Duodenal mucosa (tissue), 2 donors: Measurements from ENCODE around the gene FAM98A.
A peak's percentile ranks its signal among the peaks of the same experiment; 100 is the strongest.

Experiments used
- H3K27ac ChIP-seq: one replicate; pipeline ENCODE4 v1.7.0; 2013; ENCODE audit warnings: low read depth, low read length
- H3K27me3 ChIP-seq, 2 donors: one replicate each; pipeline ENCODE4 v1.7.0; 2013; ENCODE audit warnings: low read length in 2 of 2, control low read depth in 1 of 2; ENCODE audit not compliant: insufficient read depth in 2 of 2, control insufficient read depth in 1 of 2
- H3K36me3 ChIP-seq, 2 donors: one replicate each; pipeline ENCODE4 v1.7.0; 2013; ENCODE audit warnings: low read length in 2 of 2, control low read depth in 1 of 2; ENCODE audit not compliant: insufficient read depth in 2 of 2, control insufficient read depth in 1 of 2
- H3K4me1 ChIP-seq, 2 donors: one replicate each; pipeline ENCODE4 v1.7.0; 2013; ENCODE audit warnings: low read length in 2 of 2, control low read depth in 1 of 2; ENCODE audit not compliant: insufficient read depth in 2 of 2, control insufficient read depth in 1 of 2
- H3K4me3 ChIP-seq, 2 donors: one replicate each; pipeline ENCODE4 v1.7.0; 2013; ENCODE audit warnings: low read length in 2 of 2, low read depth in 1 of 2
- H3K9ac ChIP-seq, 2 donors: one replicate each; pipeline ENCODE4 v1.7.0; 2013; ENCODE audit warnings: low read length in 2 of 2, low read depth in 1 of 2
- H3K9me3 ChIP-seq, 2 donors: one replicate each; pipeline ENCODE4 v1.7.0; 2013; ENCODE audit warnings: low read length in 2 of 2, control low read depth in 1 of 2; ENCODE audit not compliant: control insufficient read depth in 1 of 2

Gene FAM98A

DNA sequence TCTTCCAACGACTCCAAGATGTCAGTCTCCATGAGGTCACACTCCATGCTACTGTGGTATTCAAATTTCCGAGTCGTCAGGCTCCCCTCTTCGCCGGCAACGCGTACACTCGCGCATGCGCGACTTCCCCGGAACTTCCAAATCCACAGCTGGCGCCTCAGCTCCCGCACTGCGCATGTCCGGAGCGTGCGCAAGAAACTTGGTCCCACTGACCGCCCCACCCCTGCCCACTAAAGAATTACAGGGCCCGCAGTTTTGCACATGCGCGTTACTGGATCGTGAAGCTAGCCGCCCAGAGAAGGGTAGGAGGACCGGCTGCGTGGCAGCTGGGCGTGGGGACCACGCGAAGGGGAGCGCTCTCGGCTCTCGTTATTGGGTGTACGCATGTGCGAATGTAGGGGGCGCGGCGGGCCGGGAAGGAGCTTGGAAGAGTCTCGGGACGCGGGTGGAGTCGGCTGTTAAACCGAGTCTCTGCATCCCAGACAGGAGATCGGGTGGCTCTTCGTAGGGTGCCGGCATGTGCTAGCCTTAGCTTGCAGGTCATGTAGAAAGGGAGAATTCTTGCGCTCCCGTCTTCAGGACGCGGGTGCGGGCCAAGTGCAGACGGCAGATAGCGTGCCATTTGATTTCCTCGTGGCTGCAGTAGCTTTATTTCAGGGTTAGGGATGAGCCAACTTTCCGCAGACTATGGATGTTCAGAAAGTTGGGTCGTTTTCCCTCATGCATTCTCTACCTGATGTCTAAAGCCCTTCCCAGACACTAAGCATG is at the start of gene FAM98A:
FAM98A (minus strand) TSS at position 125 of the 768 bp plus-strand sequence; CDS start at position 47, 78 bp downstream.
- peak within 1 kb of the TSS; percentile 96 to 98 for H3K4me3 ChIP-seq
- H3K27me3 ChIP-seq: no peaks in the 10 kb centered on the region
- H3K9me3 ChIP-seq: no peaks in the 10 kb centered on the region
- peaks cover 4 to 6% of the 10 kb centered on the region in 2 donors for H3K36me3 ChIP-seq
- peaks cover 15 to 16% of the 10 kb centered on the region in 2 donors for H3K4me1 ChIP-seq
- H3K27ac ChIP-seq: peak within 1 kb of the TSS; percentile 77
- peak within 1 kb of the TSS; percentile 79 to 89 for H3K9ac ChIP-seq

DNA sequence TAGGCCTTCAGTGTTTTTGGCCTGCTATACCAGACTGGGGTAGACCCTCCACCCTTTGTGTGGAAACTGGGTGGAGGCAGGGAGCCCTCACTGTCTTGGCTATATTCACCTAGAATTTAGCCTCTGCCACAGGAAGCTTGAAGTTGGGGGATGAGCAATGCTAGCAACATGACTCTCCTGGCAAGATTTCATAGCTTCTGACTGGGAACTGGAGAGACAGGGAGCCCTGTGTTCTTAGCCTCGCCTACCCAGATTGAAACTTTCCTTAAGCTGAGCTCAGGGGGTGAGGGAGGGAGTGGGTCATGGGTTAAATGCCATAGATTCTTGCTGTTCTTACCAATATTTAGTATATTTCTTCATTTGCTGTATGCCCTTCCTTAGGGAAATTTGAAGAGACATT is 46.8 kb upstream of the FAM98A start:
- no peak overlapping the region for H3K27ac ChIP-seq
- no peaks in the 10 kb centered on the region for H3K27me3 ChIP-seq
- H3K36me3 ChIP-seq: no peaks in the 10 kb centered on the region
- H3K9ac ChIP-seq: no peak overlapping the region
- H3K4me3 ChIP-seq: no peak overlapping the region
- no peaks in the 10 kb centered on the region for H3K4me1 ChIP-seq
- H3K9me3 ChIP-seq: peaks cover 2 to 7% of the 10 kb centered on the region in 2 donors

DNA sequence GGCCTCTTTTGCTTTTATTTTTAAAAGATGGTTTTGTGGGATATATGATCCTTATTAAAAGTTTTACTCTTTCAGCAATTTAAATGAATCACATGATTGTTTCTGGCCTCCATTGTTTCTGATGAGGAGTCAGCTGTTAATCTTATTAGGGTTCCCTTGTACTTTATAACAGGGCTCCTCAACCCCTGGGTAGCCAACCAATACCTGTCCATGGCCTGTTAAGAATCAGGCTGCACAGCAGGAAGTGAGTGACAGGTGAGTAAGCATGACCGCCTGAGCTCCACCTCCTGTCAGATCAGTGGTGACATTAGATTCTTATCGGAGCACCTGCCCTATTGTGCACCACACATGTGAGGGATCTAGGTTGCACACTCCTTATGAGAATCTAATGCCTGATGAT is 45.1 kb upstream of the FAM98A start:
- Histone ChIP-seq H3K4me3 (no peak overlapping the region), H3K4me1 (no peaks in the 10 kb centered on the region), H3K36me3 (no peaks in the 10 kb centered on the region), H3K27ac (no peak overlapping the region), H3K9me3 (peaks cover 2 to 7% of the 10 kb centered on the region in 2 donors), H3K27me3 (no peaks in the 10 kb centered on the region), H3K9ac (no peak overlapping the region)

DNA sequence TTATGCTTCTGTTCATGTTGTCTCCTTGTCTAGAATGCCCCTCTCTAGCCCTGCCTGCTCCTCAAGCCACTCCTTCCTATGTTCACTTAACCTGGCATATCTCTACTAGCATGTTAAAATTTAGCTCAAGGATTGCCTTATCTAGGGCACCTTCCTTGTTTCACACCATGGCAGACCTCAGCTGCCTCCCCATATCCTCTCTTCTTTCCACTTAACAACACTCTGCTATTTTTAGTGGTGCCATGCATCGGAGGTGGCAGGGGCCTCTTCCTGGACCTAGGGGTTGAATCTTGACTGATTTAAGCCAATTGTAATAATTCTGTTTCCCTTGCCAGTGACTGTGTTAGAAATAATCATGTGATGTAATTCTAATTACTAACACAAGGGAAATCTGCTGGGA is 36.9 kb upstream of the FAM98A start:
- H3K36me3 ChIP-seq: no peaks in the 10 kb centered on the region
- no peak overlapping the region for H3K9ac ChIP-seq
- no peaks in the 10 kb centered on the region for H3K9me3 ChIP-seq
- H3K27me3 ChIP-seq: no peaks in the 10 kb centered on the region
- H3K27ac ChIP-seq: no peak overlapping the region
- no peaks in the 10 kb centered on the region for H3K4me1 ChIP-seq
- H3K4me3 ChIP-seq: no peak overlapping the region

DNA sequence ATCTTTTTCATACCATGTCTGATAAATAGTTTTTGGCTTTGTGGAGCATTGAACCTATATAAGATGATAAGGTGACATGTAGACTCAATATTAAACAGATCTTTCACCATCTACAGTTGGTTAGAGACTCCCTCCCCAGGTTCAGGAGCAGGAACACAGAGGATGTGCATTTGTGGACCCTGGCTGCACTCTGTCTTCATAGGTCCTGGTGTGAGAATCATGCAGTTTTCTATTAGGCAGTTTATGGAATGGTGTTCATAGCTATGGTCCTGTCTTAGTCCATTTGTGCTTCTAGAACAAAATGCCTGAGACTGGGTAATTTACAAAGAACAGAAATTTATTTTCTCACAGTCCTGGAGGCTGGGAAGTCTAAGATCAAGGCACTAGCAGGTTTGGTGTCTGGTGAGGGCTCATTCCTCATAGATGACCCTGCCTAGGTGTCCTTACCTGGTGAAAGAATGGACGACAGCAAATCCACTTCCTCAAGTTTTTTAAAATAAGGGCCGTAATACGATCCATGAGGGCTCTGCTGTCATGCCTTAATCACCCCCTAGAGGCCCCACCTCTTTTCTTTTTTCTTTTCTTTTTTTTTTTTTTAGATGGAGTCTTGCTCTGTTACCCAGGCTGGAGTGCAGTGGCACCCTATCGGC is 35.3 kb upstream of the FAM98A start:
- Histone ChIP-seq H3K4me1 (no peaks in the 10 kb centered on the region), H3K9me3 (no peaks in the 10 kb centered on the region), H3K9ac (no peak overlapping the region), H3K27ac (no peak overlapping the region), H3K27me3 (no peaks in the 10 kb centered on the region), H3K36me3 (no peaks in the 10 kb centered on the region), H3K4me3 (no peak overlapping the region)

DNA sequence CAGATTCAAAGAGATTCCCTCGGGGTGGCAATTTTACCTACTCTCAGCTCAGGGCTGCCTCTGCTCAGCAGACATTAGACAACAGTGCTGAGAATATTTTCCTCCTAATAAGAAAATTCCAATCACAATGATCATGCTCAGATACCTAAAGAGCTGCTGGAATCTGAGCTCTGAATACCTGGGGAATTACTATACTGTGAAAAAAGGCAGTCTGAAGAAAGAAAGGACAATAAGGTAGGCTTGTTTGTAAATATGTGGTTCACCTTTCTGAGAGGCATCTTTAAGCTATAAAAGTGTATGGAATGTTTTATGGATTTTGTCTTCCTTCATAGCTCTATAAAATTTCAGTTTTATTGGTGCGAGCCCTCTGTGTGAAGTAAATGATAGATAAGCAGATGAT is 34.2 kb upstream of the FAM98A start:
- no peaks in the 10 kb centered on the region for H3K36me3 ChIP-seq
- no peaks in the 10 kb centered on the region for H3K4me1 ChIP-seq
- no peak overlapping the region for H3K27ac ChIP-seq
- no peak overlapping the region for H3K9ac ChIP-seq
- no peaks in the 10 kb centered on the region for H3K27me3 ChIP-seq
- no peaks in the 10 kb centered on the region for H3K9me3 ChIP-seq
- no peak overlapping the region for H3K4me3 ChIP-seq

DNA sequence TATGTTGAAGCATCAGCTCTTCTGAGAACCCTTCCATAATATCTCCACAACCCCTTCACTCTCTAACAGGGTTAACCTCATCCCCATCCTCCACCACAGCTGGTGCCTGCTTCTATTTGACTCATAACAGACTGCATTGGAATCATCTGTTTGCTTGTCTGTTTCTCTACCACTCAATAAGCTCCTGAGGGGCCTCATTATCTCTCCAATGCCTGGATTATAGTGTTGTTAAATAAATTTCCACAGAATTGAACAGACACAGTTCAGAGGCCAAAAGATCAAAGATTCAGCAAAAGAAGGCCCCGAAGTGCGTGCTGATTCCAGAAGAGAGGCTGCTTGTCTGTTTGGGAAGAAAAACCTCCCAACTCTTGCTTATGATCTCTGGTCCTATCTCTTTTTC is 33.7 kb upstream of the FAM98A start:
- Histone ChIP-seq H3K9me3 (no peaks in the 10 kb centered on the region), H3K27ac (no peak overlapping the region), H3K4me1 (no peaks in the 10 kb centered on the region), H3K27me3 (no peaks in the 10 kb centered on the region), H3K4me3 (no peak overlapping the region), H3K36me3 (no peaks in the 10 kb centered on the region), H3K9ac (no peak overlapping the region)

DNA sequence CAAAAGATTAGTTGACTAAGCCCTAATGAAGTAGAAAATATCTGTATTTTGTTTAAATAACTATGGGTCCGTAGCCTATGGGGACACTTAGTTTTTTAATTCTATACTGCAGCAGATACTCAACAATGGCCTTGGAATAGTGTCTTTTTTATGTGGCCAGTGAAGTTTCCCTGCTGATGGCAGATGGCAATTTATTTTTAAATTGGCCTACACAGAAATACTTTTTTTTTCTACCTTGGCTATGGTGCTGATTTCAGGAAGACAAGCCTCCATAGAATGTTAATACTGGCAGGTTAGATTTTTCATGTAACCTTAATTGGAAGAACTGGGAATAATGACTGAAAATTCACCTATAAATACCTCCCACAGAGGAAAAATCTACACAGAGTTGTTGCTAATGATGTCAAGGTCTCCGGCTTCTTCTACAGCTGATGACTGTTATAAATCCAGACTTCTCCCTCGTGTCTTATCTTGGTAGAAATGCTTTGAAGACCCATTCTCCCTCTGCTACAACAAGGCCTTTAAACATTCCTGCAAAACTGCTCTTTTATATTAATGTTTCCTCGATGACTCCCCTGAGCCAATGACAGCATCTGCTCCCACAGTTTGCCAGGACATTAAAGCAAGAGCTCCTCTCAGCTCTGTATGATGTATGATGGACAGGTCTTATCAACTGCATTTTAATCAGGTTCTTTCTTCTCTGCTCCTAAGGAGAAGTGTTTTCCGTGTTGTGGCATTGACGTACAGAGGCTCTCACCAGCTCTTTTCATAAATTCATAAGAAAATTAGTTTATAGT is 29.1 kb upstream of the FAM98A start:
- H3K9me3 ChIP-seq: no peaks in the 10 kb centered on the region
- H3K4me3 ChIP-seq: no peak overlapping the region
- H3K9ac ChIP-seq: no peak overlapping the region
- H3K27ac ChIP-seq: no peak overlapping the region
- no peaks in the 10 kb centered on the region for H3K4me1 ChIP-seq
- H3K36me3 ChIP-seq: no peaks in the 10 kb centered on the region
- no peaks in the 10 kb centered on the region for H3K27me3 ChIP-seq

DNA sequence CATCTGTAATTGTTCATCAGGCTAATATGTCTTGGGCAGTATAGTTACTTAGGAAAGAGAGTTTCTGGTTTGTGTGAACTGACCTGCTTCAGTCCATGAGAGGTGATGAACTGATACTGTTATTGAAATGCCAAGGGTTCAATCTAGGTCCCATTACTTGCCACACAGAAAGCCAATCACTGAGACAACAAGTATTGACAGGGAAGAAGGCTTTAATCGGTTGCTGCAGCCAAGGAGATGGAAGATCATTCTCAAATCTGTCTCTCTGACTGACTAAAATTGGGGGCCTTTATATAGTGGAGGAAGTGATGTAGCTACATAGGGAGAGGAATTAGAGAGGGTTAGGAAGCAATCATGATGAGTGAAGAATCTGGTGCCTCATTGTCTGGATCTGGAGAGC is 19.9 kb upstream of the FAM98A start:
- Histone ChIP-seq H3K36me3 (no peaks in the 10 kb centered on the region), H3K4me1 (no peaks in the 10 kb centered on the region), H3K9me3 (peaks cover 6 to 8% of the 10 kb centered on the region in 2 donors), H3K27me3 (no peaks in the 10 kb centered on the region), H3K4me3 (no peak overlapping the region), H3K27ac (no peak overlapping the region), H3K9ac (no peak overlapping the region)

DNA sequence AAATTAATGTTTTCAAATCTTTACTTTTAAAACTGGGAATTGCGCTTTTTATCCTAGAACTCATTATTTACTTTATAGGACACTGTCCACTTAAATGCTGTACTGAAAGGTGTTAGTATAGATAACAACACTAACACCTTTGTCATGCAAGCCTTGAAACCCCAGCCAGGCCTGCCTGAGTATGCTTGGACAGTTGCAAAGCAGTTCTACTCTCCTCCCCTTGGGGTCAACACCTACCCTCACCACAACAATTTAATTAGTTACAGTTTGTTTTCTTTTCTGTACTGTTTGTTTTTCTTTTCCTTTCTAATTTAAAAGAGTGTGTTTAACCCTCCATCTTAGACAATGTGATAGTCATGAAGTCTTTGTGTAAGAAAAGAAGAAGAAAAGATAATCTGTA is 18.9 kb upstream of the FAM98A start:
- Histone ChIP-seq H3K9me3 (peaks cover 6 to 8% of the 10 kb centered on the region in 2 donors), H3K4me3 (no peak overlapping the region), H3K9ac (no peak overlapping the region), H3K36me3 (no peaks in the 10 kb centered on the region), H3K27ac (no peak overlapping the region), H3K27me3 (no peaks in the 10 kb centered on the region), H3K4me1 (no peaks in the 10 kb centered on the region)
